ENCODE results near the gene TM9SF4.

Gene TM9SF4

DNA sequence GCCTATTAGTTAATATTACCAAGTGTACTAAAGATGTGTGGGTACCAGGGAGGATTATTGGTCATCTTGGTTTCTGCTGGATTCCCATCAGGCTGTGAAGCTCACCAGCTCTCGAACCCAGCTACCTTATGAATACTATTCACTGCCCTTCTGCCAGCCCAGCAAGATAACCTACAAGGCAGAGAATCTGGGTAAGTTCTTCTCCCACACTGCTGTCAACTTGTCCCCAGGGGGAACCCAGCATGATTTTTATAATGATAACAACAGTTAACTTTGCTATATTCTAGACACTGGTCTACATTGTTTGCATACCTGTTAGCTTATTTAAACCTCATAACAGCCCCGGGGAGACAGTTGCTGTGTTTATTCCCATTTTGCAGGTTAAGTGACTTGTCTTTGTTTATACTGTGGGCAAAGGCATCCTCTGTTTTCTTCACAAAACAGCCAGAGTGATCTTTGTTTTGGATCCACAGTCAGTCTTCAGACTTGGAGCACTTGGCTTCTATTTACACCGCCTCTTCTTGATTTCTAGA lies 26.5 kb downstream of the TM9SF4 start:
- no peak for TF ChIP-seq ZBTB7A (IDR thresholded peaks at IDR 0.05; ENCODE audit: low read depth)
- TF ChIP-seq RAD21 (IDR thresholded peaks at IDR 0.05; ENCODE audit: low read depth), result no peak

DNA sequence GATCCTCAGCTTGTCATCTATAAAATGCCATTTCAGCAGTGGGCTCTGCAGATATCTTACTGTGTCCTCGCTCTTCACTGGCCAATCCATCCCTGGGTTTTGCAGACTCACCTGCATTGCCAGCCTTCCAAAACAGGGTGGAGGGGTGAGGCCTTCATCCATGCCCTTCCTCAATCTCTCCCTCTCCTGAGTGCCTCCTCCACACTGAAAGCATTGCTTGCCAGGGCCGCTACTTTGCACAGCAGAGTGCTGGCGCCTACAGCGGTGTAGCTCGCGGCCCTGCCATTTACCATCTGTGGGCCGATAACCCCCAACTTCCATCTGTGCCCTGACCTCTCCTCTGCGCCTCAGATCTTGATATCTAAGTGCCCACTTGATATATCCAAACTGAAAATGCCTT lies 29.4 kb downstream of the TM9SF4 start:
- TF ChIP-seq EGR1 (IDR thresholded peaks at IDR 0.05) (no peak), NFIC (IDR thresholded peaks at IDR 0.05) (no peak)

DNA sequence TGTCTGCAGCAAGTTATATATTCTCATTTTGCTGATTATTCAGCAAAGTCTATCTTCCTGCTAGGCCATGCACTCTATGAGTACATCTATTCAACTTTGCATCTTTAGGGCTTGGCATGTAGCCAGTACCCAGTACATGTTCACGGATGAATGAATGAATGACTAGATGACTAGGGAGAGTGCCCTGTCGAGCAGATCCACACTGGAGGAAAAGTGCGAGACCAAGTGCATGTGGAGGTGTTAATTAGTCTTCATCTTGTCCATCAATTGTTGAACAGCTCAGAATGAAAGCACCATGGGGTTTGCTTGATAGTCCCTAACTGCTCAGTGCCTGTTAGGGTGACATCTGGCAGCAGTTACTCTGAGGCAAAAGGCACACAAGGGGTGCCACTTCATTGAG lies 30.4 kb downstream of the TM9SF4 start:
- TF ChIP-seq FOXM1 (IDR thresholded peaks at IDR 0.05; ENCODE audit: borderline replicate concordance, low read depth) (no peak), YY1 (IDR thresholded peaks at IDR 0.05; ENCODE audit: low read depth) (no peak), NFIC (IDR thresholded peaks at IDR 0.05) (0 out of 2 replicates have a peak, but pooled peaks have one; percentile 15), RAD21 (IDR thresholded peaks at IDR 0.05; ENCODE audit: low read depth) (no peak), TAF1 (IDR thresholded peaks at IDR 0.05; ENCODE audit: low read depth) (no peak)
- TF ChIP-seq, protein P1, sequence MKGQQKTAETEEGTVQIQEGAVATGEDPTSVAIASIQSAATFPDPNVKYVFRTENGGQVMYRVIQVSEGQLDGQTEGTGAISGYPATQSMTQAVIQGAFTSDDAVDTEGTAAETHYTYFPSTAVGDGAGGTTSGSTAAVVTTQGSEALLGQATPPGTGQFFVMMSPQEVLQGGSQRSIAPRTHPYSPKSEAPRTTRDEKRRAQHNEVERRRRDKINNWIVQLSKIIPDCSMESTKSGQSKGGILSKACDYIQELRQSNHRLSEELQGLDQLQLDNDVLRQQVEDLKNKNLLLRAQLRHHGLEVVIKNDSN (IDR thresholded peaks at IDR 0.05), result no peak
- TF ChIP-seq, protein P2, sequence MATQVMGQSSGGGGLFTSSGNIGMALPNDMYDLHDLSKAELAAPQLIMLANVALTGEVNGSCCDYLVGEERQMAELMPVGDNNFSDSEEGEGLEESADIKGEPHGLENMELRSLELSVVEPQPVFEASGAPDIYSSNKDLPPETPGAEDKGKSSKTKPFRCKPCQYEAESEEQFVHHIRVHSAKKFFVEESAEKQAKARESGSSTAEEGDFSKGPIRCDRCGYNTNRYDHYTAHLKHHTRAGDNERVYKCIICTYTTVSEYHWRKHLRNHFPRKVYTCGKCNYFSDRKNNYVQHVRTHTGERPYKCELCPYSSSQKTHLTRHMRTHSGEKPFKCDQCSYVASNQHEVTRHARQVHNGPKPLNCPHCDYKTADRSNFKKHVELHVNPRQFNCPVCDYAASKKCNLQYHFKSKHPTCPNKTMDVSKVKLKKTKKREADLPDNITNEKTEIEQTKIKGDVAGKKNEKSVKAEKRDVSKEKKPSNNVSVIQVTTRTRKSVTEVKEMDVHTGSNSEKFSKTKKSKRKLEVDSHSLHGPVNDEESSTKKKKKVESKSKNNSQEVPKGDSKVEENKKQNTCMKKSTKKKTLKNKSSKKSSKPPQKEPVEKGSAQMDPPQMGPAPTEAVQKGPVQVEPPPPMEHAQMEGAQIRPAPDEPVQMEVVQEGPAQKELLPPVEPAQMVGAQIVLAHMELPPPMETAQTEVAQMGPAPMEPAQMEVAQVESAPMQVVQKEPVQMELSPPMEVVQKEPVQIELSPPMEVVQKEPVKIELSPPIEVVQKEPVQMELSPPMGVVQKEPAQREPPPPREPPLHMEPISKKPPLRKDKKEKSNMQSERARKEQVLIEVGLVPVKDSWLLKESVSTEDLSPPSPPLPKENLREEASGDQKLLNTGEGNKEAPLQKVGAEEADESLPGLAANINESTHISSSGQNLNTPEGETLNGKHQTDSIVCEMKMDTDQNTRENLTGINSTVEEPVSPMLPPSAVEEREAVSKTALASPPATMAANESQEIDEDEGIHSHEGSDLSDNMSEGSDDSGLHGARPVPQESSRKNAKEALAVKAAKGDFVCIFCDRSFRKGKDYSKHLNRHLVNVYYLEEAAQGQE (IDR thresholded peaks at IDR 0.05; ENCODE audit: low read depth), result no peak

GRCh38 chr20:32140603-32141002 lies 31.1 kb downstream of the TM9SF4 start:
- no peak for TF ChIP-seq CREB1 (IDR thresholded peaks at IDR 0.05; ENCODE audit: low read depth)
- TF ChIP-seq, protein P3, sequence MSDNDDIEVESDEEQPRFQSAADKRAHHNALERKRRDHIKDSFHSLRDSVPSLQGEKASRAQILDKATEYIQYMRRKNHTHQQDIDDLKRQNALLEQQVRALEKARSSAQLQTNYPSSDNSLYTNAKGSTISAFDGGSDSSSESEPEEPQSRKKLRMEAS (IDR thresholded peaks at IDR 0.05), result no peak
- no peak for TF ChIP-seq YY1 (IDR thresholded peaks at IDR 0.05; ENCODE audit: low read depth)
- TF ChIP-seq EGR1 (IDR thresholded peaks at IDR 0.05), result no peak
- no peak for TF ChIP-seq TAF1 (IDR thresholded peaks at IDR 0.05; ENCODE audit: low read depth)
- no peak for TF ChIP-seq ZBTB7A (IDR thresholded peaks at IDR 0.05; ENCODE audit: low read depth)
- TF ChIP-seq RAD21 (IDR thresholded peaks at IDR 0.05; ENCODE audit: low read depth), result no peak
- TF ChIP-seq EP300 (IDR thresholded peaks at IDR 0.05; ENCODE audit: borderline replicate concordance), result no peak

GRCh38 chr20:32141465-32141980 lies 32.0 kb downstream of the TM9SF4 start:
- TF ChIP-seq YY1 (IDR thresholded peaks at IDR 0.05; ENCODE audit: low read depth) (no peak), EP300 (IDR thresholded peaks at IDR 0.05; ENCODE audit: borderline replicate concordance) (no peak), TAF1 (IDR thresholded peaks at IDR 0.05; ENCODE audit: low read depth) (no peak), FOXM1 (IDR thresholded peaks at IDR 0.05; ENCODE audit: borderline replicate concordance, low read depth) (no peak), ZBTB7A (IDR thresholded peaks at IDR 0.05; ENCODE audit: low read depth) (no peak), EGR1 (IDR thresholded peaks at IDR 0.05) (no peak), RAD21 (IDR thresholded peaks at IDR 0.05; ENCODE audit: low read depth) (no peak)
- TF ChIP-seq, protein P2 (IDR thresholded peaks at IDR 0.05; ENCODE audit: low read depth), result no peak
- TF ChIP-seq, protein P1 (IDR thresholded peaks at IDR 0.05), result no peak

- no peak for TF ChIP-seq EP300 (IDR thresholded peaks at IDR 0.05; ENCODE audit: borderline replicate concordance)
- no peak for TF ChIP-seq NFIC (IDR thresholded peaks at IDR 0.05)
- TF ChIP-seq RAD21 (IDR thresholded peaks at IDR 0.05; ENCODE audit: low read depth), result no peak
- TF ChIP-seq, protein P3 (IDR thresholded peaks at IDR 0.05), result no peak
- TF ChIP-seq YY1 (IDR thresholded peaks at IDR 0.05; ENCODE audit: low read depth), result no peak
- TF ChIP-seq FOXM1 (IDR thresholded peaks at IDR 0.05; ENCODE audit: borderline replicate concordance, low read depth), result no peak
- no peak for TF ChIP-seq TCF12 (IDR thresholded peaks at IDR 0.05; ENCODE audit: low read depth)
- TF ChIP-seq TAF1 (IDR thresholded peaks at IDR 0.05; ENCODE audit: low read depth), result no peak
These were observed 32.6 kb downstream of the TM9SF4 start for GRCh38 chr20:32142088-32142487.

DNA sequence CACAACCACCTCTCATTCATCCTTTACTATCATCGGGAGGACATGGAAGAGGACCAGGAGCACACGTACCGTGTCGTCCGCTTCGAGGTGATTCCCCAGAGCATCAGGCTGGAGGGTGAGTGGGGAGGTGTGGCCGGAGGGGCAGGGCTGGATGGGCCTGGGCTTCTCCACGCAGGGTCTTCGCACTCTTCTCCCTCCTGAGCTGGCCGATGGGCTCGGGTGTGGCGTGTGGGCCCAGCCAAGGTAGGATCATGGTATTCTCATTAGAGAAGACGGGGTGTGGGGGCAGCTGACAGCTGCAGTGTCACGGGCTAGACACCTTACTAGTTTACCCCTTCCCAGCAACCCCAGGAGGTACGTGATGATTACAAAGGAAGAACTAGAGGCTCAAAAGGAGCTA lies 33.5 kb downstream of the TM9SF4 start:
- TF ChIP-seq TAF1 (IDR thresholded peaks at IDR 0.05; ENCODE audit: low read depth), result no peak
- no peak for TF ChIP-seq TCF12 (IDR thresholded peaks at IDR 0.05; ENCODE audit: low read depth)
- no peak for TF ChIP-seq EGR1 (IDR thresholded peaks at IDR 0.05)
- TF ChIP-seq FOXM1 (IDR thresholded peaks at IDR 0.05; ENCODE audit: borderline replicate concordance, low read depth), result no peak
- TF ChIP-seq YY1 (IDR thresholded peaks at IDR 0.05; ENCODE audit: low read depth), result no peak
- TF ChIP-seq EP300 (IDR thresholded peaks at IDR 0.05; ENCODE audit: borderline replicate concordance), result no peak
- no peak for TF ChIP-seq CEBPB (IDR thresholded peaks at IDR 0.05)
- TF ChIP-seq, protein P3 (IDR thresholded peaks at IDR 0.05), result no peak
- TF ChIP-seq RAD21 (IDR thresholded peaks at IDR 0.05; ENCODE audit: low read depth), result no peak

Data from Ishikawa (cell line).